Endothelial cell of hepatic sinusoid (primary cell): ENCODE results near the gene FOXS1.
"Not testable (repeated sequence)": the region's sequence is repeated elsewhere in the genome, so short reads cannot be mapped to it uniquely, and the experiment has no call there.

ENCODE experiments used
- in situ Hi-C: cut with HindIII; loops from 2 replicates; pipeline ENCODE4 v1.10.0; 2017; ENCODE audit warnings: low sequenced_read_pairs

Gene FOXS1

GRCh38 chr20:31841928-31842327, 3.5 kb downstream of the FOXS1 start:
- in situ Hi-C loops, result loop anchor here (10.0 kb wide), 1 partner anchor 203 kb away; no protein-coding TSS in a partner anchor

DNA sequence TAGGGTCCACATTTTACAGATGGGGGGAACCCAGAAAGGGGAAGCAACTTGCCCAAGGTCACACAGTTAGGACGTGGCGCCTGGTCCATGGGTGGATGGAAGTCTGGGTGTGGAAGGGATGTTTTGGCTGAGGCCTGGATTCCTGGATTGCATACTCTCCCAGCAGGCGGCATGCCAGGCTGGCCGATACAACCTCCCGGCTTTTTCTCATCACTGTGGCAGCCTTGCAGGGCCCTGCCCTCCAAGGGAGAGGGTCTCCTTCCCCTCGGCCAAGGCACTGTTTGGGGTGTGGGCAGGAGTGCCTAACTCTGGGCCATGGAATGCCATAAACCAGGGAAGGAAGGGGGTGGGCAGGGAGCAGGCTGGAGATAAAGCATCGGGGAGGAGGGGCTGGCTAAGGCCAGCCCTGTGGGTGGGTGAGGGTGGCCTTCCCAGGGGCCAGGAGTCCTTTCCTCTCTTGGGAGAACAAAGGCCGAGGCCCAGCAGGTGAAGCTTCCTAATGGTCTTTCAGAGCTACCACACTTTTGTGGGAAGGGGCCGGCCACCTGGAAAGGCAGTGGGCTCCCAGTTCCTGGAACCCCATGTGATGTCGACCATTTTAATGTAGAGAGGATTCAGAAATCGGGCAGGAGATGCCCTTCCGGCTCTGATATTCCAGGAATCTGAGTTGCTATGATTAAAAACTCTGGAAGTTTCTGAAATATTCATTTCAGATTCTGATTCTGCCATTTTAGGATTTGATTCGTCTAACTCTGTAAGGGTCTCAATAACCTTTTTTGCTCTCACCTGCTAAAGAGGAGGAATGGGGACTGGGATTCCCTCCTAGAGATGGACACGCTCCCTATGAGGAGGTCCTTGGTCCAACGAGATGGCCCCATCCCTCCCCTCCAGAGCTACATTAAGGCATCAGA, 4.2 kb downstream of the FOXS1 start:
- in situ Hi-C loops, result loop anchor here (10.0 kb wide), 1 partner anchor 204 kb away; no protein-coding TSS in a partner anchor

- in situ Hi-C loops, result loop anchor here (10.0 kb wide), 1 partner anchor 205 kb away; no protein-coding TSS in a partner anchor
Observed at GRCh38 chr20:31839782-31840487, 5.5 kb downstream of the FOXS1 start.

DNA sequence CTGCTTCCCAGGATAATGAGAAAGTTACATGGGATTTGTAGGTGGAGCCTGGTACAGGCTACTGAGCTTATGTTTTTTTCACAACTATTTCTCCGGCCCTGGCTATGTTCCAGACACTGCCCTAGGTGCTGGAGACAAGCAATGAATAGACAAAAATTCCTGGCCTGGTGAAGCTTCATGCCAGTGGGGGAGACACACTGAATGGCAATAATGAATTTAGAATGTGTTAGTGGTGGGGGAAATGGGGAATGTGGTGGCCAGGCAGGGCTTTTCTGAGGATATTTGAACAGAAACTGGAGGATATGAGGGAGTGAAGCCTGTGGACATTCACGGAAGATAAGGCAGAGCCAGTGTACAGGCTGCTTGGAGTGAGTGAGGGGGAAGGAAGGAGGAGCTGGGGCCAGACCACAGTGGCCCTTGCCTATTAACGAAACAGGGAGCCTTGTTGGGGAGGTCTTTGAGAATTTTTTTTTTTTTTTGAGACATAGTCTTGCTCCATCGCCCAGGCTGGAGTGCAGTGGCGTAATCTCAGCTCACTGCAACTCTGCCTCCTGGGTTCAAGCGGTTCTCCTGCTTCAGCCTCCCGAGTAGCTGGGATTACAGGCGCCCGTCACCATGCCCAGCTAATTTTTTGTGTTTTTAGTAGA, 6.6 kb downstream of the FOXS1 start:
- in situ Hi-C loops, result no loop called here

GRCh38 chr20:31837896-31838397, 7.5 kb downstream of the FOXS1 start:
- in situ Hi-C loops, result no loop called here

GRCh38 chr20:31836853-31837608, 8.4 kb downstream of the FOXS1 start:
- in situ Hi-C loops, result no loop called here

DNA sequence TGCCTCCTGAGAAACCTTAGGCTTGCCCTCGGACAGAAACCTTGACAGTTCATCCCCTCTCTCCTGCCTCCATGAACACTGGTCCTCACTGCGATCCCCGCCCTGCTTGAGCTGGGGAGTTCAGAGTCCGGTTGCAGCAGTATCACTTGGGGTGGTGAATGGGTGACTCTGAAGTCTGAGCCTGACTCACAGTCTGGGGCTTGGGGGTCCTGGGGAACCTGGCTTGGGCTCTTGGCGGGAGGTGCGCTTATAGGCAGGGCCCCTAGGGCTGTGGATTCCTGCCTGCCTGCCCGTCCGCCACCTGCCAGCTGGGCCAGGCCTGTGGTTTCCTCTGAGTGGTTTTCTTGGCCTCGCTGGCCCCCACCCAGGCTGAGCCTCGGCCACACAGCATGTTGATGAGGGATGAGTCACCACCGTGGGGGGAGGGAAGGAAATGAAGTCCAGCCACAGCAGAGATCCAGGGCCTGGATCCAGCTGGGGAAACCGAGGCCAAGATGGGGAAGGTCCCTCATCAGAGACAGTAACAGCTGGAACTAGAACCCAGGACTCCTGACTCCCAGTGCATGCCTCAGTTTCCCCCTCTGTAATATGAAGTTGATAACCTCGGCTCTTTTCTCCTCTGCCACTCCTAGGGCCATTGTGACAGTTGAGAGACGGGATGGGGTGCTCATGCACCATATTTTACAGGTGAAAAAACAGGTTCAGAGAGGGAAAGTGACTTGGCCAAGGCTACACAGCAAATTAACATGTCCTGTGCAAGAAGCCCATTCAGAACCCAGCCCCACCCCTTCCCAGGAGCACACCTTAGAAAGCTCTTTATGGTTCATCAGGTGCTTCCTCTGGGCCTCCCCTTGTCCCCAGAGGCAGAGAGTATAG, 9.2 kb downstream of the FOXS1 start:
- in situ Hi-C loops, result no loop called here

GRCh38 chr20:31835554-31835953, 9.8 kb downstream of the FOXS1 start:
- in situ Hi-C loops, result no loop called here

GRCh38 chr20:31833931-31834521, 11.4 kb downstream of the FOXS1 start:
- in situ Hi-C loops, result no loop called here

DNA sequence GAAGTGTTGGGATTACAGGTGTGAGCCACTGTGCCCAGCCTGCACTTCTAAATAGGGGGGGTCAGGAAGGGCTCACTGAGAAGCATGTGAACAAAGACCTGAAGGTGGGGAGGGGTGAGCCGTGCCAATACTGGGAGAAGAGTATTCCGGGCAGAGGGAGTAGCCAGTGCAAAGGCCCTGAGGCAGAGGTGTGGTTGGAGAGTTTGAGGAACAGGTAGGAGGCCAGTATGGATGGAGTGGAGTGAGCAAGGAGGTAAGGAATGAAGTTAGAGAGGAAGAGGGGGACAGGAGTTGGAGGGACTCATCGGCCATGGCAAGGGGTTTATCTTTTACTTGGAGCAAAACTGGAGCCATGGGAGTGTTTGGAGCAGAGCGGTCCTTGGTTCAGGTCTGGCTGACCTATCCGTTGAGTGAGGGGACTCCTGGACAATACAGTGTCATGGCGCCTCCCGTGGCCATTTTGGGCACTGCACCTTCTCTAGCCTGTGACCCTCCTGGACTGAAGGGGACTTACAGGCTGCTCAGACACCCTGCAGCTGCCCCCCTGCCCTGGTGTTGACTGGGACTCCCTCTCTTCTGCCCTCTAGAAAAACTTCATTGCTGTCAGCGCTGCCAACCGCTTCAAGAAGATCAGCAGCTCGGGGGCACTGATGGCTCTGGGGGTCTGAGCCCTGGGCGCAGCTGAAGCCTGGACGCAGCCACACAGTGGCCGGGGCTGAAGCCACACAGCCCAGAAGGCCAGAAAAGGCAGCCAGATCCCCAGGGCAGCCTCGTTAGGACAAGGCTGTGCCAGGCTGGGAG, 12.1 kb downstream of the FOXS1 start:
- in situ Hi-C loops, result no loop called here

DNA sequence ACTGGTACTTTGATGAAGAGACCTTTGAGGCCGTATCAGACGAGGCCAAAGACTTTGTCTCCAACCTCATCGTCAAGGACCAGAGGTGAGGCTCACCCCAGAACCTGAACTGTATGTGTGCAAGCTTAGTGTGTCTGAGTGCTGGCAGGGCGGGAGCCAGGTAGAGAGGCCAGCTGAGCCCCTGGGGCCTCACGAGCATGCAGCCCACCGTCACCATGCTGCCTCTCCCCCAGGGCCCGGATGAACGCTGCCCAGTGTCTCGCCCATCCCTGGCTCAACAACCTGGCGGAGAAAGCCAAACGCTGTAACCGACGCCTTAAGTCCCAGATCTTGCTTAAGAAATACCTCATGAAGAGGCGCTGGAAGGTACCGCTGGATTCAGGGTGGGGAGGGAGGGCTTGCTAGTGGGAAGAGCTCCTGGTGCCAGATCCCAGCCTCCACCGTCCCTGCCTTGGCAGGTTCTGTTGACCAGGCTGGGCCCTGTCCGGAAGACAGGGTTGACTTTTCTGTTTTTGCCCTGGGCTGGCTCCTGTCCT, 13.6 kb downstream of the FOXS1 start:
- in situ Hi-C loops, result no loop called here

DNA sequence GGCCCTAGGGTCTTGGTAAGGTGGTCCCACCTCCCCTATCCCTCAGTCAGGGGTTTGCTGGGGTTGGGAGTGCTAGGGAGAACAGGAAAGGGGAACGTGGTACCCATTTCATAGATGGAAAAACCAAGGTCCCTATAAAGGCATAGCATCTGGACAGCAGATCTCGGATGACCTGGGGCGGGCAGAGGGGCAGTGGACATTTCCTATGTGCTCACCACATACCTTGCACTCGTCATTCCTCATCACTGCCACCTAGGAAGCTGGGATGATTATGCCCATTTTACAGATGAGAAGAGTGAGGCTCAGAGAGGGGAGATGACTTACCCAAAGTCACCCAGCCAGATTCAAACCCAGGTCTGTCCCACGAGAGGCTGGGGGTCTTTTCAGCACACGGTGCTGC, 14.2 kb downstream of the FOXS1 start:
- in situ Hi-C loops, result no loop called here

- in situ Hi-C loops, result no loop called here
Observed at GRCh38 chr20:31830406-31830981, 14.9 kb downstream of the FOXS1 start.

- in situ Hi-C loops, result no loop called here
Observed at GRCh38 chr20:31829731-31830130, 15.7 kb downstream of the FOXS1 start.

GRCh38 chr20:31828016-31828415, 17.4 kb downstream of the FOXS1 start:
- in situ Hi-C loops, result not testable (repeated sequence)

DNA sequence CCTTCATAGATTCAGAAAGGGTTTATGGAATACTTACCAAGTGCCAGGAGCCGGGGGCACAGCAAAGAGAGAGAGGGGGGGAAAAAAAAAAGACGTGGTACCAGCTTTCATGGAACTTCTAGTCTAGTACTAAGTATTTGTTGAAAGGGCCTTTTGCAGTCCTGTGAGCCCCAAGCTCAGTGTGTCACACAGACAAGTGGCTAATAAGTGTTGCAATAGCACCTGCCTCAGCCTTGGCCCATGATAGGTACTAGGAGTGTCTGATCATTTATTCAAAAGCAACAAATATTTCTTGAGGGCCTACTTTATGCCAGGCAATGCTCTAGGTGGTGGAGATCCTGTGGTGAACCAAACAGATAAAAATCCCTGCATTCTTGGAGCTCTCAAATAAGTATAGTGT, 18.3 kb downstream of the FOXS1 start:
- in situ Hi-C loops, result no loop called here

- in situ Hi-C loops, result no loop called here
Observed at GRCh38 chr20:31826074-31826473, 19.3 kb downstream of the FOXS1 start.
